Endothelial cell of umbilical vein (primary cell): ENCODE data around the gene WASF3. TPM values are rescaled to one million over a fixed set of nuclear protein-coding genes. Genes with fewer than 3 reads are reported as not detected.

Experiments used
- BruUV-seq: library from RNA; stranded (reverse); fragments of 400-500 nt; replicated peaks from 2 replicates; lab custom pipeline; 2021; lab: Mats Ljungman, UMichigan
- CTCF ChIA-PET: fragments of 300-600, 350-600 bp; sonication (Branson Sonifier 250); formaldehyde crosslinking; loops from one replicate; lab custom pipeline; 2021; ENCODE audit warnings: antibody characterized with exemption, inconsistent platforms; lab: Charles Lee
- POLR2A ChIA-PET: fragments of 300-600, 350-600 bp; sonication (Branson Sonifier 250); formaldehyde crosslinking; loops from one replicate; lab custom pipeline; 2021; ENCODE audit warnings: antibody characterized with exemption, inconsistent platforms; lab: Charles Lee
- DNase-seq: peaks from one replicate; pipeline ENCODE4 v3.0.0-alpha.2; 2011; ENCODE audit warnings: low read depth, low spot score
- FAIRE-seq: peaks from 2 replicates; lab custom pipeline; 2011; peaks lifted over from hg19 to GRCh38; lab: Jason Lieb, UNC
- H2AFZ ChIP-seq: 2 replicates; pipeline ENCODE4 v1.6.0; 2012; ENCODE audit warnings: low read depth, low read length, control low read depth, inconsistent platforms
- H3K27ac ChIP-seq: 2 replicates; pipeline ENCODE4 v1.5.1; 2011; ENCODE audit warnings: low read depth, mild to moderate bottlenecking, control low read depth, low read length, moderate library complexity; ENCODE audit not compliant: insufficient read depth
- H3K27me3 ChIP-seq, 2 experiments: 2 replicates each; pipeline versions ENCODE4 v1.6.0 to v1.6.1; 2011; ENCODE audit warnings: low read length in 2 of 2, mixed read lengths in 1 of 2; ENCODE audit not compliant: control insufficient read depth in 2 of 2, insufficient read depth in 2 of 2
- H3K36me3 ChIP-seq, 2 experiments: 2 replicates in 1 of 2; 3 replicates in 1 of 2; pipeline ENCODE4 v1.5.1; 2011; ENCODE audit warnings: low read length in 2 of 2, mild to moderate bottlenecking in 1 of 2, moderate library complexity in 1 of 2; ENCODE audit not compliant: control insufficient read depth in 2 of 2, insufficient read depth in 2 of 2; ENCODE audit errors: extremely low read depth in 1 of 2
- H3K4me1 ChIP-seq: 3 replicates; pipeline ENCODE4 v1.5.1; 2011; ENCODE audit warnings: mild to moderate bottlenecking, low read length; ENCODE audit not compliant: control insufficient read depth, insufficient read depth; ENCODE audit errors: extremely low read depth
- H3K4me2 ChIP-seq: 2 replicates; pipeline ENCODE4 v1.6.1; 2011; ENCODE audit warnings: low read length, control low read depth, mixed read lengths; ENCODE audit not compliant: insufficient read depth
- H3K4me3 ChIP-seq, 3 experiments: fragments of 200-600 bp in 1 of 3; sonication (generic), shearing (Covaris generic) in 1 of 3; replicated peaks in 1 of 3; 2 replicates each; pipeline ENCODE4 v1.5.1; 2011 to 2016; ENCODE audit warnings: control low read depth in 3 of 3, low read length in 3 of 3, mild to moderate bottlenecking in 2 of 3, inconsistent platforms in 1 of 3, low read depth in 1 of 3, moderate library complexity in 1 of 3; ENCODE audit not compliant: insufficient read depth in 1 of 3
- H3K79me2 ChIP-seq: 2 replicates; pipeline ENCODE4 v1.6.0; 2012; ENCODE audit warnings: low read length, inconsistent platforms; ENCODE audit not compliant: control insufficient read depth, insufficient read depth
- H3K9ac ChIP-seq: replicated peaks from 2 replicates; pipeline ENCODE3; 2011; ENCODE audit warnings: low read length, control low read depth; ENCODE audit not compliant: insufficient read depth; ENCODE audit errors: extremely low read depth
- H3K9me1 ChIP-seq: replicated peaks from 3 replicates; pipeline ENCODE4 v1.6.0; 2011; ENCODE audit warnings: mild to moderate bottlenecking, low read length; ENCODE audit not compliant: control insufficient read depth, insufficient read depth; ENCODE audit errors: extremely low read depth
- H3K9me3 ChIP-seq: replicated peaks from 2 replicates; pipeline ENCODE4 v1.5.1; 2012; ENCODE audit warnings: low read length, inconsistent platforms; ENCODE audit not compliant: control insufficient read depth, insufficient read depth
- H4K20me1 ChIP-seq: replicated peaks from 2 replicates; pipeline ENCODE3; 2011; ENCODE audit warnings: mild to moderate bottlenecking, low read length; ENCODE audit not compliant: control insufficient read depth, insufficient read depth; ENCODE audit errors: extremely low read depth
- EZH2 ChIP-seq: IDR thresholded peaks from 2 replicates; pipeline ENCODE4 v1.6.1; 2012; ENCODE audit warnings: borderline replicate concordance, low read depth, mild to moderate bottlenecking, moderate library complexity, low read length, inconsistent platforms; ENCODE audit not compliant: severe bottlenecking
- FOS ChIP-seq: IDR thresholded peaks from 2 replicates; pipeline ENCODE4 v1.6.1; 2011; ENCODE audit warnings: mild to moderate bottlenecking, low read length, moderate library complexity, borderline replicate concordance; ENCODE audit not compliant: insufficient read depth
- GATA2 ChIP-seq: IDR thresholded peaks from 2 replicates; pipeline ENCODE4 v1.7.0; 2011; ENCODE audit warnings: low read depth, mild to moderate bottlenecking, moderate library complexity, mixed read lengths, low read length; ENCODE audit not compliant: insufficient read length, insufficient read depth
- JUN ChIP-seq: IDR thresholded peaks from 2 replicates; pipeline ENCODE4 v1.6.1; 2011; ENCODE audit warnings: borderline replicate concordance, low read depth; ENCODE audit not compliant: insufficient read length, insufficient read depth
- MAX ChIP-seq: IDR thresholded peaks from 2 replicates; pipeline ENCODE4 v1.6.1; 2011; ENCODE audit not compliant: insufficient read depth, insufficient read length
- MYC ChIP-seq: IDR thresholded peaks from one replicate; pipeline ENCODE4 v1.6.1; 2011; ENCODE audit warnings: mild to moderate bottlenecking, low read depth, low read length
- POLR2A ChIP-seq: IDR thresholded peaks from 2 replicates; pipeline ENCODE4 v1.6.1; 2012; ENCODE audit warnings: low read depth, mild to moderate bottlenecking, control low read depth, low read length
- POLR2AphosphoS5 ChIP-seq: IDR thresholded peaks from 2 replicates; pipeline ENCODE4 v1.6.1; 2012; ENCODE audit warnings: low read depth, mild to moderate bottlenecking, control low read depth, low read length, moderate library complexity; ENCODE audit not compliant: insufficient read depth
- dilution Hi-C: fragments of 300-500 bp; cut with MboI; formaldehyde crosslinking; loops from one replicate; pipeline ENCODE4 v1.15.0; 2019; ENCODE audit warnings: low sequenced_read_pairs; ENCODE audit not compliant: extremely low pct_ligation_motif_present
- intact Hi-C: fragments of 100-400 bp; cut with micrococcal nuclease; formaldehyde crosslinking; loops from one replicate; pipeline ENCODE4 v1.10.0; 2022
- polyA plus RNA-seq, 4 experiments: library from polyadenylated mRNA; depleted of rRNA in 3 of 4; stranded (reverse) in 3 of 4; unstranded in 1 of 4; fragments of >200 nt; gene quantifications; 2 replicates each; pipeline versions ENCODE4 v1.2.1 to v1.2.3, GENCODE V29; 2011 to 2012; ENCODE audit warnings: missing spikeins in 1 of 4
- total RNA-seq: library from RNA; stranded (reverse); gene quantifications from 2 replicates; pipeline ENCODE4 v1.2.3, GENCODE V29; 2021
- TF ChIP-seq, protein P1 (sequence below), 2 donors: IDR thresholded peaks; 1 replicate in 1 of 2; 2 replicates in 1 of 2; pipeline ENCODE4 v1.5.1; 2011; ENCODE audit warnings: low read length in 2 of 2, mild to moderate bottlenecking in 2 of 2, moderate library complexity in 2 of 2, control low read depth in 1 of 2, inconsistent platforms in 1 of 2, low read depth in 1 of 2; ENCODE audit not compliant: insufficient read depth in 1 of 2; ENCODE audit errors: extremely low read depth in 1 of 2

Gene WASF3
- total and polyA plus RNA-seq, 2 donors (not counting 3 experiments of a cell fraction or from before 2014, with no cell fraction given): 18.5 to 32.4 TPM

DNA sequence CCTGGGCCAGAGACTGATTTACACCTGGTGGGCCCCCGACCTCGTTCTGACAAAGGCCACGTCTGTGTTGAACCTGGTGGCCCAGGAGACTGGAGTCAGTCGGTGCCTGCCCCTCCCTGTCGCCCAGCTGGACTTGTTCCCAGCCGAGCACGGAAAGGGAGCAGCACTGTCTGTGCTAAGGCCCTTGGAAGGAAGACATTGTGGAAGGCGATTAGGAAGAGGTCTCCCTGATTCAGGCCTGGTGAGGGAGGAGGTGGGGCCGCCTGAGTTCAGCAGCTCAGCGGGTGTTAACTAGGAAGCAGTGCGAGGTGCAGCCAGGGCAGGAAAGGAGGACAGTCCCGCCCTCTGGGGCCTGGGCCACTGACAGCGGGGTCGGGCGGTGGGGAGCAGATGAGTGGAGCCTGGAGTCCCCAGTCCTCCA is 138.4 kb downstream of the WASF3 start:
- no peaks in the 10 kb centered on the region for H3K9me1 ChIP-seq
- TF ChIP-seq FOS (no peak), MAX (no peak)
- H3K4me1 ChIP-seq: no peaks in the 10 kb centered on the region
- no peak overlapping the region for H3K4me2 ChIP-seq
- no peaks in the 10 kb centered on the region for H3K79me2 ChIP-seq
- H3K9me3 ChIP-seq: no peaks in the 10 kb centered on the region
- FAIRE-seq (no peak), DNase-seq (no peak)
- no TSS peak for BruUV-seq
- no peaks in the 10 kb centered on the region for H4K20me1 ChIP-seq
- no peak overlapping the region for H2AFZ ChIP-seq
- ChIA-PET CTCF (interaction anchor here (1.1 to 7.6 kb wide), 5 partner anchors 11 to 510 kb away, joined by 3 to 473 read pairs (median 213); no protein-coding TSS in a partner anchor), POLR2A (no interaction called here)
- no peak overlapping the region for H3K4me3 ChIP-seq
- intact Hi-C loops: loop anchor here (5.0 to 10.0 kb wide), 2 partner anchors 154 to 1121 kb away; no protein-coding TSS in a partner anchor
- H3K9ac ChIP-seq: no peak overlapping the region
- dilution Hi-C loops: loop anchor here (25.0 kb wide), 1 partner anchor 209 kb away; no protein-coding TSS in a partner anchor
- peaks cover 0 to 4% of the 10 kb centered on the region in 2 experiments for H3K36me3 ChIP-seq
- no peaks in the 10 kb centered on the region for H3K27me3 ChIP-seq
- H3K27ac ChIP-seq: no peak overlapping the region

- DNase-seq (no peak), FAIRE-seq (no peak)
- Histone ChIP-seq H3K27me3 (no peaks in the 10 kb centered on the region), H3K4me2 (no peak overlapping the region), H2AFZ (no peak overlapping the region), H3K4me3 (no peak overlapping the region), H3K9me1 (no peaks in the 10 kb centered on the region), H3K4me1 (no peaks in the 10 kb centered on the region), H3K9me3 (no peaks in the 10 kb centered on the region), H3K79me2 (no peaks in the 10 kb centered on the region), H3K9ac (no peak overlapping the region), H4K20me1 (no peaks in the 10 kb centered on the region), H3K36me3 (peaks cover 0 to 4% of the 10 kb centered on the region in 2 experiments), H3K27ac (no peak overlapping the region)
- TF ChIP-seq POLR2A: no peak
- no peak for TF ChIP-seq GATA2
- TF ChIP-seq, protein P1, sequence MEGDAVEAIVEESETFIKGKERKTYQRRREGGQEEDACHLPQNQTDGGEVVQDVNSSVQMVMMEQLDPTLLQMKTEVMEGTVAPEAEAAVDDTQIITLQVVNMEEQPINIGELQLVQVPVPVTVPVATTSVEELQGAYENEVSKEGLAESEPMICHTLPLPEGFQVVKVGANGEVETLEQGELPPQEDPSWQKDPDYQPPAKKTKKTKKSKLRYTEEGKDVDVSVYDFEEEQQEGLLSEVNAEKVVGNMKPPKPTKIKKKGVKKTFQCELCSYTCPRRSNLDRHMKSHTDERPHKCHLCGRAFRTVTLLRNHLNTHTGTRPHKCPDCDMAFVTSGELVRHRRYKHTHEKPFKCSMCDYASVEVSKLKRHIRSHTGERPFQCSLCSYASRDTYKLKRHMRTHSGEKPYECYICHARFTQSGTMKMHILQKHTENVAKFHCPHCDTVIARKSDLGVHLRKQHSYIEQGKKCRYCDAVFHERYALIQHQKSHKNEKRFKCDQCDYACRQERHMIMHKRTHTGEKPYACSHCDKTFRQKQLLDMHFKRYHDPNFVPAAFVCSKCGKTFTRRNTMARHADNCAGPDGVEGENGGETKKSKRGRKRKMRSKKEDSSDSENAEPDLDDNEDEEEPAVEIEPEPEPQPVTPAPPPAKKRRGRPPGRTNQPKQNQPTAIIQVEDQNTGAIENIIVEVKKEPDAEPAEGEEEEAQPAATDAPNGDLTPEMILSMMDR (IDR thresholded peaks at IDR 0.05; ENCODE audit: extremely low read depth in 1 of 2, insufficient read depth in 1 of 2, low read depth in 1 of 2, low read length in 2 of 2): no peak
- no peak for TF ChIP-seq POLR2AphosphoS5
- no peak for TF ChIP-seq FOS
- no peak for TF ChIP-seq MYC
- TF ChIP-seq EZH2: no peak
- no peak for TF ChIP-seq MAX
- no peak for TF ChIP-seq JUN
- CTCF ChIA-PET: interaction anchor here (1.1 to 7.6 kb wide), 6 partner anchors 18 to 511 kb away, joined by 3 to 473 read pairs (median 122); partner anchors contain the start of gene WASF3
- POLR2A ChIA-PET: no interaction called here
- dilution Hi-C loops (loop anchor here (25.0 kb wide), 1 partner anchor 210 kb away; no protein-coding TSS in a partner anchor), intact Hi-C loops (loop anchor here (5.0 to 10.0 kb wide), 2 partner anchors 155 to 1123 kb away; no protein-coding TSS in a partner anchor)
- no TSS peak for BruUV-seq
Measured at GRCh38 chr13:26697069-26697955, 139.8 kb downstream of the WASF3 start.
